GM21526 (cell line): Measurements from ENCODE around the gene YES1.
"Not testable (repeated sequence)": the region's sequence is repeated elsewhere in the genome, so short reads cannot be mapped to it uniquely, and the experiment has no call there.

Source experiments
- ATAC-seq: cut with Tn5 transposase; IDR thresholded peaks from one replicate; pipeline ENCODE4 v1.9.1; 2021; ENCODE audit warnings: moderate library complexity; ENCODE audit not compliant: unreplicated experiment, low FRiP score

Gene YES1

GRCh38 chr18:693466-694187, 118.4 kb downstream of the YES1 start:
- ATAC-seq, result no peak

- no peak for ATAC-seq
Observed at GRCh38 chr18:692824-693223, 119.2 kb downstream of the YES1 start.

- ATAC-seq, result no peak
Observed at GRCh38 chr18:688323-688722, 123.7 kb downstream of the YES1 start.

- no peak for ATAC-seq
Observed at GRCh38 chr18:686339-687111, 125.5 kb downstream of the YES1 start.

- ATAC-seq, result no peak
Observed at GRCh38 chr18:685438-685837, 126.6 kb downstream of the YES1 start.

- no peak for ATAC-seq
Observed at GRCh38 chr18:683531-683930, 128.5 kb downstream of the YES1 start.

- ATAC-seq, result no peak
Observed at GRCh38 chr18:682833-683232, 129.2 kb downstream of the YES1 start.

- not testable (repeated sequence) for ATAC-seq
Observed at GRCh38 chr18:682416-682815, 129.6 kb downstream of the YES1 start.

GRCh38 chr18:681985-682384, 130.1 kb downstream of the YES1 start:
- ATAC-seq, result no peak

GRCh38 chr18:680392-680791, 131.7 kb downstream of the YES1 start:
- no peak for ATAC-seq

- no peak for ATAC-seq
Observed at GRCh38 chr18:679516-679915, 132.5 kb downstream of the YES1 start.

- ATAC-seq, result no peak
Observed at GRCh38 chr18:678482-679182, 133.4 kb downstream of the YES1 start.

- ATAC-seq, result no peak
Observed at GRCh38 chr18:677951-678381, 134.1 kb downstream of the YES1 start.

GRCh38 chr18:677145-677544, 134.9 kb downstream of the YES1 start:
- ATAC-seq, result no peak

- no peak for ATAC-seq
Observed at GRCh38 chr18:676736-677135, 135.3 kb downstream of the YES1 start.

- ATAC-seq, result no peak
Observed at GRCh38 chr18:676069-676468, 136.0 kb downstream of the YES1 start.

- ATAC-seq, result no peak
Observed at GRCh38 chr18:675307-675706, 136.7 kb downstream of the YES1 start.

GRCh38 chr18:673769-674168, 138.3 kb downstream of the YES1 start:
- ATAC-seq, result no peak

GRCh38 chr18:673317-673716, 138.7 kb downstream of the YES1 start:
- ATAC-seq, result no peak
